GM18511 (cell line): Measurements from ENCODE around the gene ANKS1A.
"Not testable (repeated sequence)": the region's sequence is repeated elsewhere in the genome, so short reads cannot be mapped to it uniquely, and the experiment has no call there.

Source experiments
- ATAC-seq: cut with Tn5 transposase; IDR thresholded peaks from one replicate; pipeline ENCODE4 v1.9.1; 2021; ENCODE audit warnings: mild to moderate bottlenecking, moderate library complexity; ENCODE audit not compliant: unreplicated experiment

Gene ANKS1A

GRCh38 chr6:35092362-35093117, 203.5 kb downstream of the ANKS1A start:
- no peak for ATAC-seq

GRCh38 chr6:35093118-35093445, 204.0 kb downstream of the ANKS1A start:
- ATAC-seq = no peak

- ATAC-seq = no peak
Observed at GRCh38 chr6:35093783-35094182, 204.7 kb downstream of the ANKS1A start.

GRCh38 chr6:35094183-35094582, 205.1 kb downstream of the ANKS1A start:
- ATAC-seq = no peak

- ATAC-seq = no peak
Observed at GRCh38 chr6:35096129-35096862, 207.2 kb downstream of the ANKS1A start.

GRCh38 chr6:35099116-35099515, 210.1 kb downstream of the ANKS1A start:
- no peak for ATAC-seq

- no peak for ATAC-seq
Observed at GRCh38 chr6:35105078-35105477, 216.0 kb downstream of the ANKS1A start.

- ATAC-seq = not testable (repeated sequence)
Observed at GRCh38 chr6:35106061-35106460, 217.0 kb downstream of the ANKS1A start.

- not testable (repeated sequence) for ATAC-seq
Observed at GRCh38 chr6:35107208-35107607, 218.2 kb downstream of the ANKS1A start.

- ATAC-seq = not testable (repeated sequence)
Observed at GRCh38 chr6:35107761-35108160, 218.7 kb downstream of the ANKS1A start.

GRCh38 chr6:35108309-35108885, 219.3 kb downstream of the ANKS1A start:
- ATAC-seq = no peak

- no peak for ATAC-seq
Observed at GRCh38 chr6:35120746-35121145, 231.7 kb downstream of the ANKS1A start.

GRCh38 chr6:35124356-35124755, 235.3 kb downstream of the ANKS1A start:
- ATAC-seq = no peak

- no peak for ATAC-seq
Observed at GRCh38 chr6:35128042-35128441, 239.0 kb downstream of the ANKS1A start.

GRCh38 chr6:35128496-35128895, 239.4 kb downstream of the ANKS1A start:
- no peak for ATAC-seq

GRCh38 chr6:35136185-35136584, 247.1 kb downstream of the ANKS1A start:
- ATAC-seq = no peak

GRCh38 chr6:35138191-35138590, 249.1 kb downstream of the ANKS1A start:
- ATAC-seq = not testable (repeated sequence)

- no peak for ATAC-seq
Observed at GRCh38 chr6:35139470-35139869, 250.4 kb downstream of the ANKS1A start.

- ATAC-seq = no peak
Observed at GRCh38 chr6:35139924-35140638, 251.0 kb downstream of the ANKS1A start.

GRCh38 chr6:35140639-35141006, 251.6 kb downstream of the ANKS1A start:
- ATAC-seq = no peak
